HepG2 (cell line): ENCODE measurements around the gene CCDC154. TPM values are rescaled to one million over a fixed set of nuclear protein-coding genes. Genes with fewer than 3 reads are reported as not detected.

ENCODE experiments used
- ATAC-seq: fragments of 200-7000 bp; cut with Tn5 transposase; 3 replicates; pipeline ENCODE4 v1.9.1; 2020; ENCODE audit warnings: mild to moderate bottlenecking, moderate library complexity
- BruUV-seq: library from RNA; stranded (reverse); fragments of 400-500 nt; replicated peaks from 2 replicates; lab custom pipeline; 2021; lab: Mats Ljungman, UMichigan
- CTCF ChIA-PET: fragments of 300-600 bp; formaldehyde crosslinking; extraction: SDS; loops from one replicate; lab custom pipeline; 2021; ENCODE audit warnings: low total read pairs, inconsistent platforms, low intra/inter-chr PET ratio; lab: Yijun Ruan, JAX
- POLR2A ChIA-PET: fragments of 350-600 bp; sonication (Branson Sonifier 250); formaldehyde crosslinking; loops from one replicate; lab custom pipeline; 2020; ENCODE audit warnings: antibody characterized with exemption, inconsistent platforms; lab: Yijun Ruan, JAX
- DNase-seq: peaks from one replicate; pipeline ENCODE4 v3.0.0-alpha.2; 2015; ENCODE audit warnings: low spot score
- FAIRE-seq: peaks from 3 replicates; lab custom pipeline; 2011; peaks lifted over from hg19 to GRCh38; lab: Jason Lieb, UNC
- H2AFZ ChIP-seq: one replicate; pipeline ENCODE4 v1.6.1; 2011; ENCODE audit warnings: low read length, inconsistent platforms
- H3K27ac ChIP-seq: fragments of 300-600 bp; 3 replicates; pipeline ENCODE4 v1.8.0; 2011; ENCODE audit warnings: mixed run types, mild to moderate bottlenecking, mixed read lengths, low read length, inconsistent platforms; ENCODE audit not compliant: insufficient read depth; ENCODE audit errors: extremely low read length
- H3K27me3 ChIP-seq, 2 experiments: fragments of 200-600 bp in 1 of 2; 2 replicates in 1 of 2; 3 replicates in 1 of 2; pipeline versions ENCODE4 v1.6.0 to v1.8.0; 2011; ENCODE audit warnings: low read length in 2 of 2, mild to moderate bottlenecking in 2 of 2, moderate library complexity in 2 of 2, inconsistent platforms in 1 of 2; ENCODE audit not compliant: insufficient read depth in 2 of 2, control insufficient read depth in 1 of 2
- H3K36me3 ChIP-seq, 2 experiments: fragments of 200-600 bp in 1 of 2; replicated peaks in 1 of 2; 2 replicates in 1 of 2; 3 replicates in 1 of 2; pipeline versions ENCODE4 v1.5.1 to v1.8.0; 2011; ENCODE audit warnings: low read length in 2 of 2, inconsistent platforms in 1 of 2; ENCODE audit not compliant: insufficient read depth in 2 of 2, control insufficient read depth in 1 of 2
- H3K4me1 ChIP-seq: 2 replicates; pipeline ENCODE4 v1.5.1; 2012; ENCODE audit warnings: low read length, inconsistent platforms; ENCODE audit not compliant: insufficient read depth
- H3K4me2 ChIP-seq: 2 replicates; pipeline ENCODE4 v1.6.0; 2011; ENCODE audit warnings: low read depth, low read length, inconsistent platforms
- H3K4me3 ChIP-seq, 3 experiments: fragments of 200-600 bp in 1 of 3; sonication (generic), shearing (Covaris generic) in 1 of 3; replicated peaks in 1 of 3; 2 replicates each; pipeline ENCODE4 v1.5.1; 2011 to 2016; ENCODE audit warnings: low read length in 3 of 3, inconsistent platforms in 2 of 3, low read depth in 2 of 3, mild to moderate bottlenecking in 2 of 3, control low read depth in 1 of 3, mixed read lengths in 1 of 3; ENCODE audit not compliant: insufficient read depth in 1 of 3
- H3K79me2 ChIP-seq: one replicate; pipeline ENCODE4 v1.6.1; 2011; ENCODE audit warnings: low read length, inconsistent platforms; ENCODE audit not compliant: insufficient read depth
- H3K9ac ChIP-seq: 2 replicates; pipeline ENCODE4 v1.6.0; 2011; ENCODE audit warnings: mild to moderate bottlenecking, low read depth, low read length, inconsistent platforms; ENCODE audit not compliant: insufficient read depth
- H3K9me3 ChIP-seq: 2 replicates; pipeline ENCODE4 v1.5.1; 2012; ENCODE audit warnings: mild to moderate bottlenecking, low read length
- H4K20me1 ChIP-seq: 2 replicates; pipeline ENCODE4 v1.6.0; 2011; ENCODE audit warnings: inconsistent platforms, mild to moderate bottlenecking, low read length, moderate library complexity; ENCODE audit not compliant: insufficient read depth
- BORCS8-MEF2B ChIP-seq: sonication (generic); formaldehyde crosslinking; IDR thresholded peaks from 2 replicates; pipeline ENCODE4 v1.8.0; 2022; ENCODE audit warnings: mild to moderate bottlenecking, missing genetic modification reagents
- CCDC6 ChIP-seq: sonication (generic); formaldehyde crosslinking; IDR thresholded peaks from 2 replicates; pipeline ENCODE4 v1.8.1; 2022; ENCODE audit warnings: mild to moderate bottlenecking, missing genetic modification reagents, moderate library complexity
- MBD4 ChIP-seq: IDR thresholded peaks from 2 replicates; pipeline ENCODE4 v1.6.1; 2012; ENCODE audit warnings: low read length, inconsistent platforms, borderline replicate concordance
- MED1 ChIP-seq: sonication (generic); formaldehyde crosslinking; IDR thresholded peaks from 2 replicates; pipeline ENCODE4 v1.4.0; 2020; ENCODE audit warnings: missing genetic modification reagents
- SALL1 ChIP-seq: sonication (generic); formaldehyde crosslinking; IDR thresholded peaks from 2 replicates; pipeline ENCODE4 v1.8.0; 2022; ENCODE audit warnings: mild to moderate bottlenecking, missing genetic modification reagents
- SIN3A ChIP-seq: IDR thresholded peaks from 2 replicates; pipeline ENCODE4 v1.6.1; 2011; ENCODE audit warnings: low read depth, mild to moderate bottlenecking, control low read depth, low read length, borderline replicate concordance
- SRF ChIP-seq: IDR thresholded peaks from 2 replicates; pipeline ENCODE4 v1.6.1; 2011; ENCODE audit warnings: mild to moderate bottlenecking, low read depth, low read length, moderate library complexity
- ZBTB10 ChIP-seq: sonication (generic); formaldehyde crosslinking; IDR thresholded peaks from 2 replicates; pipeline ENCODE4 v1.4.0; 2020; ENCODE audit warnings: missing genetic modification reagents, borderline replicate concordance
- ZNF12 ChIP-seq: sonication (generic); formaldehyde crosslinking; IDR thresholded peaks from 2 replicates; pipeline ENCODE4 v1.5.0; 2020; ENCODE audit warnings: missing genetic modification reagents
- ZNF317 ChIP-seq: sonication (generic); formaldehyde crosslinking; IDR thresholded peaks from 2 replicates; pipeline ENCODE4 v1.5.0; 2020; ENCODE audit warnings: mild to moderate bottlenecking, missing genetic modification reagents
- ZNF343 ChIP-seq: sonication (generic); formaldehyde crosslinking; IDR thresholded peaks from 2 replicates; pipeline ENCODE4 v1.4.0; 2020; ENCODE audit warnings: mild to moderate bottlenecking, missing genetic modification reagents
- ZNF670 ChIP-seq: sonication (generic); formaldehyde crosslinking; IDR thresholded peaks from 2 replicates; pipeline ENCODE4 v1.8.0; 2022; ENCODE audit warnings: mild to moderate bottlenecking, missing genetic modification reagents, borderline replicate concordance
- WGBS: methylation state at CpG from one replicate; pipeline ENCODE4 v1.1.6; 2017; ENCODE audit warnings: low lambda C conversion rate; 5-methylcytosine and 5-hydroxymethylcytosine counted together
- in situ Hi-C: cut with HindIII; loops from 2 replicates; pipeline ENCODE4 v1.10.0; 2017; ENCODE audit warnings: low pct_unique_long_range_greater_than_20kb; ENCODE audit not compliant: extremely low pct_ligation_motif_present
- intact Hi-C: fragments of 100-400 bp; cut with micrococcal nuclease; formaldehyde crosslinking; loops from one replicate; pipeline ENCODE4 v1.10.0; 2022; ENCODE audit not compliant: unreplicated experiment
- polyA plus RNA-seq, 8 experiments: library from polyadenylated mRNA; depleted of rRNA in 3 of 8; stranded (reverse) in 7 of 8; unstranded in 1 of 8; fragments of >200 nt; fragmentation: Illumina TruSeq in 4 of 8; extraction: Trizol in 4 of 8; gene quantifications; 2 replicates each; pipeline versions ENCODE4 v1.2.1 to v1.2.3, GENCODE V29; 2011 to 2016; ENCODE audit warnings: low read depth in 4 of 8, missing spikeins in 1 of 8, mixed read lengths in 1 of 8; ENCODE audit not compliant: insufficient read depth in 1 of 8
- total RNA-seq, 5 experiments: library from RNA; depleted of rRNA; stranded (reverse); fragments of >200 nt; fragmentation: Illumina TruSeq; extraction: Trizol; gene quantifications; 2 replicates each; pipeline ENCODE4 v1.2.3, GENCODE V29; 2016; ENCODE audit warnings: low read depth in 1 of 5
- TF ChIP-seq, protein P1 (sequence below): sonication (generic); formaldehyde crosslinking; IDR thresholded peaks from 2 replicates; pipeline ENCODE4 v1.9.0; 2021; ENCODE audit warnings: missing genetic modification reagents, borderline replicate concordance
- TF ChIP-seq, protein P2 (sequence below): sonication (generic); formaldehyde crosslinking; IDR thresholded peaks from 2 replicates; pipeline ENCODE4 v1.5.0; 2020; ENCODE audit warnings: missing genetic modification reagents, mild to moderate bottlenecking, borderline replicate concordance

CCDC154 gene
- total and polyA plus RNA-seq, 2 of the 13 experiments (the other 11 are each of a cell fraction or from before 2014, with no cell fraction given) = 0.92 to 1.5 TPM

GRCh38 chr16:1387331-1387730, 57.0 kb downstream of the CCDC154 start:
- H3K36me3 ChIP-seq = peaks cover 0 to 6% of the 10 kb centered on the region in 2 experiments; a peak in 2 of 5 replicates
- H3K27me3 ChIP-seq = no peaks in the 10 kb centered on the region
- H4K20me1 ChIP-seq = no peaks in the 10 kb centered on the region
- no peak overlapping the region for H2AFZ ChIP-seq
- no peak overlapping the region for H3K9ac ChIP-seq
- H3K4me3 ChIP-seq = no peak overlapping the region
- no peak for TF ChIP-seq CCDC6
- no peak for TF ChIP-seq BORCS8-MEF2B (CRISPR knock-in tag)
- no peak for TF ChIP-seq SALL1 (CRISPR knock-in tag)
- no peak for TF ChIP-seq ZBTB10 (CRISPR knock-in tag)
- no peak for TF ChIP-seq ZNF317 (CRISPR knock-in tag)
- no peak for TF ChIP-seq ZNF670
- no peak for TF ChIP-seq SRF
- no peak for TF ChIP-seq ZNF12 (CRISPR knock-in tag)
- TF ChIP-seq, protein P1, sequence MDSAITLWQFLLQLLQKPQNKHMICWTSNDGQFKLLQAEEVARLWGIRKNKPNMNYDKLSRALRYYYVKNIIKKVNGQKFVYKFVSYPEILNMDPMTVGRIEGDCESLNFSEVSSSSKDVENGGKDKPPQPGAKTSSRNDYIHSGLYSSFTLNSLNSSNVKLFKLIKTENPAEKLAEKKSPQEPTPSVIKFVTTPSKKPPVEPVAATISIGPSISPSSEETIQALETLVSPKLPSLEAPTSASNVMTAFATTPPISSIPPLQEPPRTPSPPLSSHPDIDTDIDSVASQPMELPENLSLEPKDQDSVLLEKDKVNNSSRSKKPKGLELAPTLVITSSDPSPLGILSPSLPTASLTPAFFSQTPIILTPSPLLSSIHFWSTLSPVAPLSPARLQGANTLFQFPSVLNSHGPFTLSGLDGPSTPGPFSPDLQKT (CRISPR knock-in tag) = no peak
- TF ChIP-seq MBD4 = no peak
- TF ChIP-seq, protein P2, sequence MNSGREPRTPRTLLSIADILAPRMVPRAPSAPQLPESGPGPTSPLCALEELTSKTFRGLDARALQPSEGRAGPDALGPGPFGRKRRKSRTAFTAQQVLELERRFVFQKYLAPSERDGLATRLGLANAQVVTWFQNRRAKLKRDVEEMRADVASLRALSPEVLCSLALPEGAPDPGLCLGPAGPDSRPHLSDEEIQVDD = no peak
- no peak for TF ChIP-seq SIN3A
- TF ChIP-seq ZNF343 (CRISPR knock-in tag) = no peak
- TF ChIP-seq MED1 (CRISPR knock-in tag) = no peak
- TF ChIP-seq, all 625 proteins: peak for 0
- ATAC-seq (no peak), FAIRE-seq (no peak), DNase-seq (no peak)
- Histone ChIP-seq H3K79me2 (no peaks in the 10 kb centered on the region), H3K4me2 (no peak overlapping the region), H3K9me3 (no peaks in the 10 kb centered on the region), H3K4me1 (no peaks in the 10 kb centered on the region), H3K27ac (no peak overlapping the region)
- intact Hi-C loops (no loop called here), in situ Hi-C loops (no loop called here)
- WGBS = 89% methylated on average over 3 of the region's 16 CpGs
- ChIA-PET CTCF (no interaction called here), POLR2A (no interaction called here)
- BruUV-seq = no TSS peak
